ENCODE data around the gene PI4K2A.
"Not testable (repeated sequence)": the region's sequence is repeated elsewhere in the genome, so short reads cannot be mapped to it uniquely, and the experiment has no call there.

PI4K2A gene

GRCh38 chr10:97628228-97628627, 12.2 kb upstream of the PI4K2A start:
- no peak overlapping the region for H3K4me3 ChIP-seq (ENCODE audit: low read depth, low read length)
- no peak for DNase-seq (ENCODE audit: low read depth)

- no peak overlapping the region for H3K4me3 ChIP-seq (ENCODE audit: low read depth, low read length)
- DNase-seq (ENCODE audit: low read depth) = no peak
Observed at GRCh38 chr10:97629289-97629688, 11.2 kb upstream of the PI4K2A start.

DNA sequence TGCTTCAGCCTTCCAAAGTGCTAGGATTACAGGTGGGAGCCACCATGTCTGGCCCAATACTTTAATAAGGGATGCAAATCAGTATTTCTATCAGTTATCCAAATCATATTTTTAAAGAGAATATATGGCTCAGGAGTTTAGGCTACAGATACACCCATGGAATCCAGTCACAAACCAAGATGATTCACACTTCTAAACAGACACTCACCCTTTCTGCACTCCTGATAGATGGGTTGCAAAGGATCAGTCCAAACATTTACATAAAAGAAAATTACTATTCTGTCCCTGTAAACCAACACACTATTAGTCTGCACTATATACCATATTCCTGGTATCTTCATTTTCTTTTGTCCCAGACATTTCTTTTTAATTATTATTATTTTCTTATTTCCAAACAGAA, 9.4 kb upstream of the PI4K2A start:
- no peak for DNase-seq (ENCODE audit: low read depth)
- no peak overlapping the region for H3K4me3 ChIP-seq (ENCODE audit: low read depth, low read length)

- peak; percentile 57 for DNase-seq (ENCODE audit: low read depth)
- peak within 1 kb of the TSS; percentile 90 for H3K4me3 ChIP-seq (ENCODE audit: low read depth, low read length)
Observed at GRCh38 chr10:97632949-97633884, 7.3 kb upstream of the PI4K2A start, which contains the start of gene MORN4. Gene MORN4 (minus strand): TSS chr10:97633500. CDS start chr10:97619653, 13,847 bp downstream.

GRCh38 chr10:97633921-97634320, 6.5 kb upstream of the PI4K2A start:
- H3K4me3 ChIP-seq (ENCODE audit: low read depth, low read length) = peak overlapping the region; percentile 90
- DNase-seq (ENCODE audit: low read depth) = no peak

GRCh38 chr10:97635577-97635976, 4.9 kb upstream of the PI4K2A start:
- no peak overlapping the region for H3K4me3 ChIP-seq (ENCODE audit: low read depth, low read length)
- no peak for DNase-seq (ENCODE audit: low read depth)

- not testable (repeated sequence) for H3K4me3 ChIP-seq (ENCODE audit: low read depth, low read length); DNase-seq (ENCODE audit: low read depth)
Observed at GRCh38 chr10:97639090-97639489, 1.4 kb upstream of the PI4K2A start.

GRCh38 chr10:97640868-97641811, 669 bp downstream of the PI4K2A start:
- H3K4me3 ChIP-seq (ENCODE audit: low read depth, low read length) = peak overlapping the region; percentile 84
- DNase-seq (ENCODE audit: low read depth) = no peak

- DNase-seq (ENCODE audit: low read depth); H3K4me3 ChIP-seq (ENCODE audit: low read depth, low read length): not testable (repeated sequence)
Observed at GRCh38 chr10:97642471-97643159, 2.1 kb downstream of the PI4K2A start.

- no peak overlapping the region for H3K4me3 ChIP-seq (ENCODE audit: low read depth, low read length)
- DNase-seq (ENCODE audit: low read depth) = no peak
Observed at GRCh38 chr10:97643441-97643985, 3.0 kb downstream of the PI4K2A start.

- H3K4me3 ChIP-seq (ENCODE audit: low read depth, low read length) = no peak overlapping the region
- no peak for DNase-seq (ENCODE audit: low read depth)
Observed at GRCh38 chr10:97644936-97645335, 4.5 kb downstream of the PI4K2A start.

DNA sequence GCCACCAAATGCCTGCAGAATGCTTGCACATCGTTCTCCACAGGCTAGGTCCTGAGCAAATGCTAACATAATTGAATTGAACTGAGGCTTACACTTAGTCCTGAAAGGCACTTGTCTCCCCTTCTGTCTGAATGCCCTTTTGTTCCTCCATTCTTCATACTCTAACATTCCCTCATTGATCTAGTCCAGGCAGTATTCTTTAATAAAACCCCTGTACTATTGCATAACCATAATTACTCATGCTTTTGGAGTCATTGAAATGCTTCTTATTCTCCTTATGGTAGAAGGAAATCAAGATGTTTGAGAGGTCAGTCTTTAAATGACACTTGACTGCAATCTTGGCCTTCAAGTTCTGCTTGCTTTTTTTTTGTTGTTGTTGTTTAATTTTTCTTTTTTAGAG, 7.1 kb downstream of the PI4K2A start:
- no peak for DNase-seq (ENCODE audit: low read depth)
- H3K4me3 ChIP-seq (ENCODE audit: low read depth, low read length) = no peak overlapping the region

DNA sequence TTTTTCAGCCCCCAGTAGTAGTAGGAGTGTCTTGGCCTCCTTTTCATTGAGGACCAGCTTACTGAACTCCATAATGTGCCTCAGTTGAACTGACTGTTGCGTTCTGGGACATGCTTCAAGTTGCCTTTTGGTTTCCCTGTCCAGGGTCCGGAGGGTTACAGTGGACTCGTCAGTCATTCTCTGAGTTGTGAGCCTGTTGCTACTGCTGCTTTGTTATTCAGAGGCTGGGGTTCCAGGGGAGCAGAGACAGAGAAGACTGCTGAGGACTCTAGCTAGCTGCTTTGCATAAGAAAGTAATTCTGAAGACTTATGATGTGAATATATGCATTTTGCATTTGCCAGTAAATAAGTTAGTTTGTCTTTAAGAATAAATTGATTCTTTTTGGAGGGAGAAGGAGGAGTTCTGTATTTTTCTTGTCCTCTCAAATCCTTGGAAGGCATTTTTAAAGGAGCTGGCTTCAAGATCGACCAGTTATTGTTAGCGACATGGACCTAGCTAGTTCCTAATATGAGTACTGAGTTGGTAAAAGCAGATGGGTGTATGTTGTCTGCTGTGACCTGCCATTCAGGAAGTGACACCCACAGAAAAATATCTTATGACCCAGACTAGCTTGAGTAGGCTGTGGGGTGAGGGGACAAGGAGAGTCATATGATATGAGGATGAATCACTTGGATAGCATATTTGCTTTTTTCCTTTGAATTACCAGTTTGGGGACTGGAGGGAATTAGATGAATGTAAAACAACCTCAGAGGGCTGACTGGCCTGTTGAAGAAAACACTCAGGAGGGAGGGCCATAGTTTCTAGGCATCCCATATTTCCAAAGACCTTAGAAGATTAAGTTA, 8.3 kb downstream of the PI4K2A start:
- no peak overlapping the region for H3K4me3 ChIP-seq (ENCODE audit: low read depth, low read length)
- peak; percentile 82 for DNase-seq (ENCODE audit: low read depth)

DNA sequence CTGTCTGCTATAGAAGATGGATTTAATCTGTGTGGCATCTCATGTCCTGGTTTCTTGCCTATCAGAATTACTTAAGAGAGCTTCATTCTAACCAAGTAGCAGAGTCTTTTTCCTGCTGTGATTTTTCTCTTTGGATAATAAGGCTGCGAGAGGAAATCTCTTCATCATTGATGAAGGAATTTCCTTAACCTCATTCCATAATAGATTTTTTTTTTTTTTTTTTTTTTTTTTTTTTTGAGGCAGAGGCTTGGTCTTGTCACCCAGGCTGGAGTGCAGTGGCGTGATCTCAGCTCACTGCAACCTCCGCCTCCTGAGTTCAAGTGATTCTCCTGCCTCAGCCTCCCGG, 8.9 kb downstream of the PI4K2A start:
- H3K4me3 ChIP-seq (ENCODE audit: low read depth, low read length); DNase-seq (ENCODE audit: low read depth): not testable (repeated sequence)

DNA sequence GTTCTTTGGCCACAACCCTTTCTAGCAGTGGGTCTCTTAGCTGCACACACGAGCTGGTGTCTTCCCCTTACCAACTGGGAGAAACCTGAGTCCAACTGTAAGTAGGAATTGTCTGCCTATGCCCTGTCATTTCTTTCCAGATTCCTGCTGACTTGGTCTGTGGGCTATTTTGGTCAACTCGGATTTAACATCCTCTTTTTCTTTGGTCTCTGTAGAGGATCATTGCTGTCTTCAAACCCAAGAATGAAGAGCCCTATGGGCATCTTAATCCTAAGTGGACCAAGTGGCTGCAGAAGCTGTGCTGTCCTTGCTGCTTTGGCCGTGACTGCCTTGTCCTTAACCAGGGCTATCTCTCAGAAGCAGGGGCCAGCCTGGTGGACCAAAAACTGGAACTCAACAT, 10.3 kb downstream of the PI4K2A start:
- no peak for DNase-seq (ENCODE audit: low read depth)

GRCh38 chr10:97651773-97652172, 11.3 kb downstream of the PI4K2A start:
- no peak overlapping the region for H3K4me3 ChIP-seq (ENCODE audit: low read depth, low read length)
- no peak for DNase-seq (ENCODE audit: low read depth)

More for the DNA sequence above, 10.3 kb downstream of the PI4K2A start:
- H3K4me3 ChIP-seq (ENCODE audit: low read depth, low read length) = no peak overlapping the region

DNA sequence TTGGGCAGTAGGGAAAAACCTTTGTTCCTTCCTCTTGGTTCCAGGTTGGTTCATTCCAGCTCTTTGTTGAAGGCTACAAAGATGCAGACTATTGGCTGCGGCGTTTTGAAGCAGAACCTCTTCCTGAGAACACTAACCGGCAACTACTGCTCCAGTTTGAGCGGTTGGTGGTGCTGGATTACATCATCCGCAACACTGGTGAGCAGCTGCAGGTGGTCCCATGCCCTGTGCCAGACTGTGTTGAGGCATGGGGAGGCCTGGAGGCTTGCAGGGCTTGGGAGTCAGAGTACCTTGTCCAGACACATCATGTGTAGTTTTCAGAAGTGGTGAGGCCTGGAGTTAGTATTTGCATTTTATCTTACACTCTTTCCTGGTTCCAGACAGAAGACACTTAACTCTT, 16.3 kb downstream of the PI4K2A start:
- H3K4me3 ChIP-seq (ENCODE audit: low read depth, low read length) = no peak overlapping the region
- DNase-seq (ENCODE audit: low read depth) = no peak

DNA sequence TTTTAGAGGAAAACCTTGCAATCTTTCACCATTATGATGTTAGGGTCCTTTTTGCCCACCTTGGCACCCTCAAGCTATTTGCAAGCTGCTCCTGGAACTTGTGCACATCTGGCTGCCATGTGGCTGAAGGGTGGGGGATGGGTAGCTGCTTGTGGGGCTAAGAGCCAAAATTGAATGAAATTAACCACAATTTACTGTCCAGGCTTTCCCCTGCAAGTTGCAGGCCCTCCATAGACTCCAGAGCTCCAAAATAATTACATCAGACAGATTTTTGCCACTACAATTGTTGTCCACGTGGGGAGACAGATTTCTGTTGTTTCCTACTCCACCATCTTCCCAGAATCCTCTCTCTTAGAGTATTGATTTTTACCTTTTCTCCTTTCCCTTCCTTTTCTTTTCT, 19.1 kb downstream of the PI4K2A start:
- no peak overlapping the region for H3K4me3 ChIP-seq (ENCODE audit: low read depth, low read length)
- no peak for DNase-seq (ENCODE audit: low read depth)
